ENCODE measurements around the gene VPS54. TPM values are rescaled to one million over a fixed set of nuclear protein-coding genes. Genes with fewer than 3 reads are reported as not detected.

The VPS54 gene
- total RNA-seq, 2 donors from 2014 or later = 16.2 to 22.5 TPM

DNA sequence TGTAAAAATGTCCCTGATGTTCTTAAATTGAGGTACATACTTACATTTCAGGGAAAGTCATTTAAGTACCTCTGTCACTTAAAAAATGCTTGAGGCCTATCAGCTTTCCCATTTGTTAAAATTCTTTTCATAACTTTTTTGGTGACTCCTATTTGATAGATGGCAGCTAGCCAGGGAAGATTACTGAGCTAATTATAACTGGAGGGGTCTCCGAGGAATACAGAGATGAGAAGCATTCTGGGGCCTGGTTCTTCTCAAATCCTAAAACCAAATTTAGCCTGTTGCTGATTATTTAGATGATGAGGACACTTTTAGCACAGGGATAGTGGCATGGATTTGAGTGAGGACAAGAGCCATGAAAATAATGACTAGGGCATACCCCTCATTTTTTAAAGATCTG lies 172.7 kb downstream of the VPS54 start:
- intact Hi-C loops (cut with DNase I) = no loop called here
- H3K9ac ChIP-seq (ENCODE audit: low read depth in 2 of 2, low read length in 2 of 2) = no peak overlapping the region
- H3K9me3 ChIP-seq = no peaks in the 10 kb centered on the region
- no peaks in the 10 kb centered on the region for H3K27me3 ChIP-seq
- no peak overlapping the region for H3K27ac ChIP-seq
- H3K36me3 ChIP-seq = no peaks in the 10 kb centered on the region
- H3K4me1 ChIP-seq = no peaks in the 10 kb centered on the region
- H3K4me3 ChIP-seq = no peak overlapping the region
- TF ChIP-seq, protein P1, sequence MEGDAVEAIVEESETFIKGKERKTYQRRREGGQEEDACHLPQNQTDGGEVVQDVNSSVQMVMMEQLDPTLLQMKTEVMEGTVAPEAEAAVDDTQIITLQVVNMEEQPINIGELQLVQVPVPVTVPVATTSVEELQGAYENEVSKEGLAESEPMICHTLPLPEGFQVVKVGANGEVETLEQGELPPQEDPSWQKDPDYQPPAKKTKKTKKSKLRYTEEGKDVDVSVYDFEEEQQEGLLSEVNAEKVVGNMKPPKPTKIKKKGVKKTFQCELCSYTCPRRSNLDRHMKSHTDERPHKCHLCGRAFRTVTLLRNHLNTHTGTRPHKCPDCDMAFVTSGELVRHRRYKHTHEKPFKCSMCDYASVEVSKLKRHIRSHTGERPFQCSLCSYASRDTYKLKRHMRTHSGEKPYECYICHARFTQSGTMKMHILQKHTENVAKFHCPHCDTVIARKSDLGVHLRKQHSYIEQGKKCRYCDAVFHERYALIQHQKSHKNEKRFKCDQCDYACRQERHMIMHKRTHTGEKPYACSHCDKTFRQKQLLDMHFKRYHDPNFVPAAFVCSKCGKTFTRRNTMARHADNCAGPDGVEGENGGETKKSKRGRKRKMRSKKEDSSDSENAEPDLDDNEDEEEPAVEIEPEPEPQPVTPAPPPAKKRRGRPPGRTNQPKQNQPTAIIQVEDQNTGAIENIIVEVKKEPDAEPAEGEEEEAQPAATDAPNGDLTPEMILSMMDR (IDR thresholded peaks at IDR 0.05) = no peak
- no peak for DNase-seq

DNA sequence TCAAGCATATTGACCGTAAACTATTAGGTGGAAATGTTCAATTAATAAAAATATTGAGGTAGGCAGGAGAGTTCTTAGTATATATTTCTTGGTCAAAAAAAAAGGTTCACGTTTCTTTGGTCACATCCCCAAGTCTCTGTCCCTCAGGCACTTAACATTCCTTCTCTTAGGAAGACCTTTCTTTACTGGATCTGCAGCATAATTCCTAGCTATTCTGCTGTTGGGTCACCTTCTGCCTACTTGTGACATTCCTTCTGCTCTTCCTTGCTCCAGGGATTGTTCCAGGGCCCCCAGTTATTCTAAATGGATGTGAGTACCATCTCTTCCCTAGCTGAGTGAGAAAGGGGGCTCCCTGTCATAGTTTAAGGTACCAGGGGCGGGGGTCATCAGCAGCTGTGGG lies 173.4 kb downstream of the VPS54 start:
- Histone ChIP-seq H3K9ac (ENCODE audit: low read depth in 2 of 2, low read length in 2 of 2) (no peak overlapping the region), H3K4me3 (no peak overlapping the region), H3K36me3 (no peaks in the 10 kb centered on the region), H3K4me1 (no peaks in the 10 kb centered on the region), H3K9me3 (no peaks in the 10 kb centered on the region), H3K27ac (no peak overlapping the region), H3K27me3 (no peaks in the 10 kb centered on the region)
- no peak for DNase-seq
- TF ChIP-seq, protein P1 (IDR thresholded peaks at IDR 0.05) = no peak
- intact Hi-C loops (cut with DNase I) = no loop called here

DNA sequence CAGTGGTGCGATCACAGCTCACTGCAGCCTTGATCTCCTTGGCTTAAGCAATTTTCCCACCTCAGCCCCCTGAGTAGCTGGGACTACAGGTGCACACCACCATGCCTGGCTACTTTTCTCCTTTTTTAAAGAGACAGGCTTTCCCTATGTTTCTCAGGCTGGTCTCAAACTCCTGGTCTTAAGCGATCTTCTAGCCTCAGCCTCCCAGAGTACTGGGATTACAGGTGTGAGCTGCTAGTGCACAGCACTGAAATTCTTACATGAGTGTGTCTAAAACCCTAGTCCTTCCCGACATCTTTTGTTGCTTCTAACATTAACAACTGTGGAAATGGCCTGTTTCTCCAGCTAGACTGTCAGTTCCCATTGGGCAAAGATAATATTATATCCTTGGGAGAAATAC lies 174.6 kb downstream of the VPS54 start:
- intact Hi-C loops (cut with DNase I) = no loop called here
- Histone ChIP-seq H3K9ac (ENCODE audit: low read depth in 2 of 2, low read length in 2 of 2) (no peak overlapping the region), H3K9me3 (no peaks in the 10 kb centered on the region), H3K4me1 (no peaks in the 10 kb centered on the region), H3K4me3 (peak overlapping the region; percentile 81), H3K36me3 (no peaks in the 10 kb centered on the region), H3K27me3 (no peaks in the 10 kb centered on the region), H3K27ac (no peak overlapping the region)
- DNase-seq = no peak
- TF ChIP-seq, protein P1 (IDR thresholded peaks at IDR 0.05) = no peak

DNA sequence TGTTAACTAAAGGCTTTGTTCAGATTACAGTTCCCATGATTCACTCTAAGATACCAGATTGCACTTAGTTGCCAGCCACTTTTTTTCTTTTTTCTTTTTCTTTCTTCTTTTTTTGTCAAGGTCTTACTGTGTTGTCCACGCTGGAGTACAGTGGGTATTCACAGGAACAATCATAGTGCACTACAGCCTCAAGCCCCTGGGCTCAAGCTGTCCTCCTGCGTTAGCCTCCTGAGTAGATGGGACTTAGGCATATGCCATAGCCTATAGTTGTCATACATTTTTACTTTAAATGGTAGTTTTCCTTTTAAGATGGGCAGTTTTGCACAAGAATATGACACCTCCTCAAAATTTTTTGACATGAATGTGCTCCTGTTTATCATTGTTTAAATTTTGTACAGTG lies 175.4 kb downstream of the VPS54 start:
- peak overlapping the region; percentile 99 for H3K27ac ChIP-seq
- no peak for DNase-seq
- no peak overlapping the region for H3K9ac ChIP-seq (ENCODE audit: low read depth in 2 of 2, low read length in 2 of 2)
- TF ChIP-seq, protein P1 (IDR thresholded peaks at IDR 0.05) = no peak
- H3K9me3 ChIP-seq = no peaks in the 10 kb centered on the region
- no peaks in the 10 kb centered on the region for H3K27me3 ChIP-seq
- no peaks in the 10 kb centered on the region for H3K4me1 ChIP-seq
- peak overlapping the region; percentile 81 for H3K4me3 ChIP-seq
- no peaks in the 10 kb centered on the region for H3K36me3 ChIP-seq
- intact Hi-C loops (cut with DNase I) = no loop called here

DNA sequence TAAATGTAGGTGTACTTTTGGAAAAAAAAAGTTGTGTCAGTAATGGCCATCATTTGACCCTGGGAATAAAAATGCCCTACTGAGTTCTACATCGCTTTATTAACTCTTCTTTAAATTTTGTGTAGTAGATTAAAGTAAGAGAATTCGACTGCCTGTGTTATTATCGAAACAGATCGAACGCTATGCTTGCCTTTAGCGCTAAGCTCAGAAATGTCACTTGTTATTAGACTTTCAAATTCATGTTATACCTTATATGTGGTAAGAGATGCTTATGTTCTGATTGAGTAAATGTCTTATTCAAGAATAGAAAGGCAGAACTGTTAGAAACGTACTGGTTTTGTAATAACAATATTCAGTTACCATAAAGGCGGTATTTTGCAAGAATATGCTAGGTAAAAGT lies 176.1 kb downstream of the VPS54 start:
- Histone ChIP-seq H3K27ac (peak overlapping the region; percentile 99), H3K36me3 (no peaks in the 10 kb centered on the region), H3K27me3 (no peaks in the 10 kb centered on the region), H3K4me1 (no peaks in the 10 kb centered on the region), H3K9ac (ENCODE audit: low read depth in 2 of 2, low read length in 2 of 2) (peak overlapping the region; percentile 15 to 99), H3K9me3 (no peaks in the 10 kb centered on the region), H3K4me3 (peak overlapping the region; percentile 81)
- TF ChIP-seq, protein P1 (IDR thresholded peaks at IDR 0.05) = no peak
- intact Hi-C loops (cut with DNase I) = no loop called here
- DNase-seq = no peak

Measured in colonic mucosa (tissue), 4 donors.